ENCODE measurements around the gene ID4.

Gene ID4

DNA sequence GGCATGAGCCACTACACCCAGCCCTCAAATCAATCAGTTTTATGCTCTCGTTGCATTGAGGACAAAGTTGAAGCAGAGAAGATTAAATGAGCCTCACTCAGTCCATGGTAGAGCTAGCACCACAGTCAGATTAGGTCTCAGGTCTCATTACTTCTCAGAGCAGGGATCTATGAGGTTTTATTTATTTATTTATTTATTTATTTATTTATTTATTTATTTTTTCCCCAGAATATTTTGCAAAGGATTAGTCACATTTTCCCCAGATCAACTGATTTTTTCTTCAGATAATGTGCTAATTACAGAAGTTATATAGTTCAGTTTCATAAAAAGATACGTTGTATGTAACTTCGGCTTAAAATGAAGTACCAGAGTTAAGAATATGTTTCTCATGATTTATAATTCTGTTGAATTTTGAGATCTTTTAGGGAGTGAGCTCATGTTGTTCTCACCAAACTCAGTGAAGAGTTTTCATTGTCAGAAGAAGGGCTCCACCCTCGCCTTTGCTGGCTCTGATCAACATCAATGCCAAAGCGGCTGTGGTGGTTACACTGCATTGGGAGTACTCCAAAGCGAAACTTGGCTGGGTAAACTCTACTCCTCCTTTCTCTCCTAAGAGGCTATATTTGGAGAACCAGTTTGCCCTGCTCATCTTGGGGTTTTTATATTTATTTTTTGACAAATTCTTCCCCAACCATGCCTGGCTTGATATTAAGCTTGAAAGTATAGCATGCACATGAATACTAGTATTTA, 12.9 kb upstream of the ID4 start (continued):
- TF ChIP-seq ZNF391 (tag by site-specific recombination; IDR thresholded peaks at IDR 0.05; ENCODE audit: borderline replicate concordance, low read depth): no peak
- TF ChIP-seq ZNF311 (tag by site-specific recombination; IDR thresholded peaks at IDR 0.05; ENCODE audit: borderline replicate concordance): no peak
- no peak for TF ChIP-seq ZNF530 (tag by site-specific recombination; IDR thresholded peaks at IDR 0.05; ENCODE audit: low read depth)
- TF ChIP-seq, protein P1, sequence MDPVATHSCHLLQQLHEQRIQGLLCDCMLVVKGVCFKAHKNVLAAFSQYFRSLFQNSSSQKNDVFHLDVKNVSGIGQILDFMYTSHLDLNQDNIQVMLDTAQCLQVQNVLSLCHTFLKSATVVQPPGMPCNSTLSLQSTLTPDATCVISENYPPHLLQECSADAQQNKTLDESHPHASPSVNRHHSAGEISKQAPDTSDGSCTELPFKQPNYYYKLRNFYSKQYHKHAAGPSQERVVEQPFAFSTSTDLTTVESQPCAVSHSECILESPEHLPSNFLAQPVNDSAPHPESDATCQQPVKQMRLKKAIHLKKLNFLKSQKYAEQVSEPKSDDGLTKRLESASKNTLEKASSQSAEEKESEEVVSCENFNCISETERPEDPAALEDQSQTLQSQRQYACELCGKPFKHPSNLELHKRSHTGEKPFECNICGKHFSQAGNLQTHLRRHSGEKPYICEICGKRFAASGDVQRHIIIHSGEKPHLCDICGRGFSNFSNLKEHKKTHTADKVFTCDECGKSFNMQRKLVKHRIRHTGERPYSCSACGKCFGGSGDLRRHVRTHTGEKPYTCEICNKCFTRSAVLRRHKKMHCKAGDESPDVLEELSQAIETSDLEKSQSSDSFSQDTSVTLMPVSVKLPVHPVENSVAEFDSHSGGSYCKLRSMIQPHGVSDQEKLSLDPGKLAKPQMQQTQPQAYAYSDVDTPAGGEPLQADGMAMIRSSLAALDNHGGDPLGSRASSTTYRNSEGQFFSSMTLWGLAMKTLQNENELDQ (tag by site-specific recombination; IDR thresholded peaks at IDR 0.05; ENCODE audit: low read depth): no peak
- TF ChIP-seq ZNF394 (tag by site-specific recombination; IDR thresholded peaks at IDR 0.05; ENCODE audit: borderline replicate concordance): peak; percentile 82
- no peak for TF ChIP-seq ZNF785 (tag by site-specific recombination; IDR thresholded peaks at IDR 0.05)
- TF ChIP-seq ZNF510 (tag by site-specific recombination; IDR thresholded peaks at IDR 0.05; ENCODE audit: insufficient replicate concordance): peak; percentile 78
- no peak for TF ChIP-seq SETDB1 (IDR thresholded peaks at IDR 0.05; ENCODE audit: insufficient read length, low read length)
- no peak for TF ChIP-seq ZNF366 (tag by site-specific recombination; conservative IDR thresholded peaks at IDR 0.05)
- TF ChIP-seq ZNF777 (tag by site-specific recombination; IDR thresholded peaks at IDR 0.05; ENCODE audit: borderline replicate concordance): no peak
- no peak for TF ChIP-seq ZNF624 (tag by site-specific recombination; IDR thresholded peaks at IDR 0.05)
- no peak for TF ChIP-seq ZNF223 (tag by site-specific recombination; IDR thresholded peaks at IDR 0.05)
- no peak for TF ChIP-seq ZNF843 (tag by site-specific recombination; IDR thresholded peaks at IDR 0.05)
- TF ChIP-seq ZNF600 (tag by site-specific recombination; IDR thresholded peaks at IDR 0.05): no peak
- peak; percentile 61 for TF ChIP-seq ZBTB8A (tag by site-specific recombination; IDR thresholded peaks at IDR 0.05)
- TF ChIP-seq, protein P2, sequence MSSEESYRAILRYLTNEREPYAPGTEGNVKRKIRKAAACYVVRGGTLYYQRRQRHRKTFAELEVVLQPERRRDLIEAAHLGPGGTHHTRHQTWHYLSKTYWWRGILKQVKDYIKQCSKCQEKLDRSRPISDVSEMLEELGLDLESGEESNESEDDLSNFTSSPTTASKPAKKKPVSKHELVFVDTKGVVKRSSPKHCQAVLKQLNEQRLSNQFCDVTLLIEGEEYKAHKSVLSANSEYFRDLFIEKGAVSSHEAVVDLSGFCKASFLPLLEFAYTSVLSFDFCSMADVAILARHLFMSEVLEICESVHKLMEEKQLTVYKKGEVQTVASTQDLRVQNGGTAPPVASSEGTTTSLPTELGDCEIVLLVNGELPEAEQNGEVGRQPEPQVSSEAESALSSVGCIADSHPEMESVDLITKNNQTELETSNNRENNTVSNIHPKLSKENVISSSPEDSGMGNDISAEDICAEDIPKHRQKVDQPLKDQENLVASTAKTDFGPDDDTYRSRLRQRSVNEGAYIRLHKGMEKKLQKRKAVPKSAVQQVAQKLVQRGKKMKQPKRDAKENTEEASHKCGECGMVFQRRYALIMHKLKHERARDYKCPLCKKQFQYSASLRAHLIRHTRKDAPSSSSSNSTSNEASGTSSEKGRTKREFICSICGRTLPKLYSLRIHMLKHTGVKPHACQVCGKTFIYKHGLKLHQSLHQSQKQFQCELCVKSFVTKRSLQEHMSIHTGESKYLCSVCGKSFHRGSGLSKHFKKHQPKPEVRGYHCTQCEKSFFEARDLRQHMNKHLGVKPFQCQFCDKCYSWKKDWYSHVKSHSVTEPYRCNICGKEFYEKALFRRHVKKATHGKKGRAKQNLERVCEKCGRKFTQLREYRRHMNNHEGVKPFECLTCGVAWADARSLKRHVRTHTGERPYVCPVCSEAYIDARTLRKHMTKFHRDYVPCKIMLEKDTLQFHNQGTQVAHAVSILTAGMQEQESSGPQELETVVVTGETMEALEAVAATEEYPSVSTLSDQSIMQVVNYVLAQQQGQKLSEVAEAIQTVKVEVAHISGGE (tag by site-specific recombination; conservative IDR thresholded peaks at IDR 0.05; ENCODE audit: low read depth): peak; percentile 63
- TF ChIP-seq ZNF202 (tag by site-specific recombination; IDR thresholded peaks at IDR 0.05; ENCODE audit: borderline replicate concordance): peak; percentile 48; the same call in 1 of the 2 replicates
- TF ChIP-seq HOXC10 (CRISPR knock-in tag; IDR thresholded peaks at IDR 0.05): no peak
- TF ChIP-seq, protein P3, sequence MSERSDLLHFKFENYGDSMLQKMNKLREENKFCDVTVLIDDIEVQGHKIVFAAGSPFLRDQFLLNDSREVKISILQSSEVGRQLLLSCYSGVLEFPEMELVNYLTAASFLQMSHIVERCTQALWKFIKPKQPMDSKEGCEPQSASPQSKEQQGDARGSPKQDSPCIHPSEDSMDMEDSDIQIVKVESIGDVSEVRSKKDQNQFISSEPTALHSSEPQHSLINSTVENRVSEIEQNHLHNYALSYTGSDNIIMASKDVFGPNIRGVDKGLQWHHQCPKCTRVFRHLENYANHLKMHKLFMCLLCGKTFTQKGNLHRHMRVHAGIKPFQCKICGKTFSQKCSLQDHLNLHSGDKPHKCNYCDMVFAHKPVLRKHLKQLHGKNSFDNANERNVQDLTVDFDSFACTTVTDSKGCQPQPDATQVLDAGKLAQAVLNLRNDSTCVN (tag by site-specific recombination; optimal IDR thresholded peaks at IDR 0.05): no peak
- no peak for TF ChIP-seq ZNF514 (tag by site-specific recombination; IDR thresholded peaks at IDR 0.05)
- TF ChIP-seq, protein P4, sequence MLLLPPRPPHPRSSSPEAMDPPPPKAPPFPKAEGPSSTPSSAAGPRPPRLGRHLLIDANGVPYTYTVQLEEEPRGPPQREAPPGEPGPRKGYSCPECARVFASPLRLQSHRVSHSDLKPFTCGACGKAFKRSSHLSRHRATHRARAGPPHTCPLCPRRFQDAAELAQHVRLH (tag by site-specific recombination; IDR thresholded peaks at IDR 0.05): no peak
- TF ChIP-seq ZNF654 (tag by site-specific recombination; IDR thresholded peaks at IDR 0.05; ENCODE audit: low read depth): 0 out of 2 replicates have a peak, but pooled peaks have one; percentile 6
- TF ChIP-seq ZNF140 (tag by site-specific recombination; IDR thresholded peaks at IDR 0.05): peak; percentile 88
- TF ChIP-seq ZNF335 (tag by site-specific recombination; conservative IDR thresholded peaks at IDR 0.05): no peak
- TF ChIP-seq OVOL3 (tag by site-specific recombination; IDR thresholded peaks at IDR 0.05): no peak
- TF ChIP-seq, protein P5, sequence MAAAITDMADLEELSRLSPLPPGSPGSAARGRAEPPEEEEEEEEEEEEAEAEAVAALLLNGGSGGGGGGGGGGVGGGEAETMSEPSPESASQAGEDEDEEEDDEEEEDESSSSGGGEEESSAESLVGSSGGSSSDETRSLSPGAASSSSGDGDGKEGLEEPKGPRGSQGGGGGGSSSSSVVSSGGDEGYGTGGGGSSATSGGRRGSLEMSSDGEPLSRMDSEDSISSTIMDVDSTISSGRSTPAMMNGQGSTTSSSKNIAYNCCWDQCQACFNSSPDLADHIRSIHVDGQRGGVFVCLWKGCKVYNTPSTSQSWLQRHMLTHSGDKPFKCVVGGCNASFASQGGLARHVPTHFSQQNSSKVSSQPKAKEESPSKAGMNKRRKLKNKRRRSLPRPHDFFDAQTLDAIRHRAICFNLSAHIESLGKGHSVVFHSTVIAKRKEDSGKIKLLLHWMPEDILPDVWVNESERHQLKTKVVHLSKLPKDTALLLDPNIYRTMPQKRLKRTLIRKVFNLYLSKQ (tag by site-specific recombination; IDR thresholded peaks at IDR 0.05; ENCODE audit: borderline replicate concordance): peak; percentile 66; the same call in 1 of the 2 replicates
- TF ChIP-seq ZSCAN23 (tag by site-specific recombination; IDR thresholded peaks at IDR 0.05): no peak
- TF ChIP-seq, protein P6, sequence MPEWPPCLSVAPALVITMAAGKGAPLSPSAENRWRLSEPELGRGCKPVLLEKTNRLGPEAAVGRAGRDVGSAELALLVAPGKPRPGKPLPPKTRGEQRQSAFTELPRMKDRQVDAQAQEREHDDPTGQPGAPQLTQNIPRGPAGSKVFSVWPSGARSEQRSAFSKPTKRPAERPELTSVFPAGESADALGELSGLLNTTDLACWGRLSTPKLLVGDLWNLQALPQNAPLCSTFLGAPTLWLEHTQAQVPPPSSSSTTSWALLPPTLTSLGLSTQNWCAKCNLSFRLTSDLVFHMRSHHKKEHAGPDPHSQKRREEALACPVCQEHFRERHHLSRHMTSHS (tag by site-specific recombination; IDR thresholded peaks at IDR 0.05): no peak
